Renal cortical epithelial cell (primary cell): Measurements from ENCODE around the gene FAM229B. TPM values are rescaled to one million over a fixed set of nuclear protein-coding genes. Genes with fewer than 3 reads are reported as not detected.
A peak's percentile ranks its signal among the peaks of the same experiment; 100 is the strongest.
"Not testable (repeated sequence)": the region's sequence is repeated elsewhere in the genome, so short reads cannot be mapped to it uniquely, and the experiment has no call there.

Experiments
- DNase-seq: peaks from one replicate; pipeline ENCODE4 v3.0.0-alpha.2; 2011; ENCODE audit warnings: low read depth
- total RNA-seq: library from RNA; depleted of rRNA; stranded (reverse); fragments of >200 nt; gene quantifications from 2 replicates; pipeline ENCODE4 v1.2.3, GENCODE V29; 2014

FAM229B gene
- total RNA-seq, 1 donor from 2014 or later = 24.1 TPM

DNA sequence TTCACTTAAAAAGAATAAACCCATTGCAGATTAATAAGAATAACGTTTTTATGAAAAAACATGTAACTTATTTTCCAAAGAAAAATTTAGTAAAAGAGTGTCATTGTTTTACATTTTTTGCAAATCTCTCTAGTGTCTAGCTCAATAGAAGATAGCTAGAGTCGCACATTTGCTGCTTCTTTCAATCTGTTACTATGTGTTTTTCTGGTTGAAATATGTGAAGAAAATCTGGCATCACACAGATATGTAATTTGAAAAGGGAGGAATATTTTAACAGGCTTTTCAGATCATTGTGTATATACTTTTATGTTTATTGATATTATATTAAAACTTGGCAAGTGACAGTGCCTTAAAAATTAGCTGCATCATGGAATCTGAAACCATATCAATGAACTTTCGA is 24.4 kb upstream of the FAM229B start:
- no peak for DNase-seq

DNA sequence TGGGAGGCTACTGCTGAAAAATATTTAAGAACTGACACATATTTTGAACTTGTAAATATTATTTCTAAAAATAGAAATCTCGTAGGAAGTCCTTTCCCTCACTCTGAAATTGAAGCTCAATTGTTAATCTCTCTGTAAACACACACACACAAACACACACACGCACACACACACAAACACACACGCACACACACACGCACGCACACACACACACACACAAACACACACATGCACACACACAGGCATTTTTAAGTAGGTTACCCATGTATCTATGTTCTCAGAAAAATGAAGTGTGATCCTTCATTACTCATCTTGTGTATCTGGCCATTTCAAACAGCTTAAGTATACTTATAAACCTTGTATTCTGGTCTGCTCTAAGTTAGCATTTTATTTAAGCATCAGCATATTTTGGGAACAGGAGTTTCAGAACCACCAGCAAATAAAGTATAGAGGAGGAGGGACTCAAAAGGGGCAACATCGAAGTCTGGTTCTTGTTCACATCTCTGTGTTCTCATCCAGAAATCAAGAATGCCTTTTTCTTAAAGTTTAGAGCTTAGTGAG is 21.9 kb upstream of the FAM229B start:
- DNase-seq = no peak

GRCh38 chr6:112066606-112067005 is 20.8 kb upstream of the FAM229B start:
- DNase-seq = no peak

GRCh38 chr6:112081569-112081968 is 5.8 kb upstream of the FAM229B start:
- DNase-seq = no peak

DNA sequence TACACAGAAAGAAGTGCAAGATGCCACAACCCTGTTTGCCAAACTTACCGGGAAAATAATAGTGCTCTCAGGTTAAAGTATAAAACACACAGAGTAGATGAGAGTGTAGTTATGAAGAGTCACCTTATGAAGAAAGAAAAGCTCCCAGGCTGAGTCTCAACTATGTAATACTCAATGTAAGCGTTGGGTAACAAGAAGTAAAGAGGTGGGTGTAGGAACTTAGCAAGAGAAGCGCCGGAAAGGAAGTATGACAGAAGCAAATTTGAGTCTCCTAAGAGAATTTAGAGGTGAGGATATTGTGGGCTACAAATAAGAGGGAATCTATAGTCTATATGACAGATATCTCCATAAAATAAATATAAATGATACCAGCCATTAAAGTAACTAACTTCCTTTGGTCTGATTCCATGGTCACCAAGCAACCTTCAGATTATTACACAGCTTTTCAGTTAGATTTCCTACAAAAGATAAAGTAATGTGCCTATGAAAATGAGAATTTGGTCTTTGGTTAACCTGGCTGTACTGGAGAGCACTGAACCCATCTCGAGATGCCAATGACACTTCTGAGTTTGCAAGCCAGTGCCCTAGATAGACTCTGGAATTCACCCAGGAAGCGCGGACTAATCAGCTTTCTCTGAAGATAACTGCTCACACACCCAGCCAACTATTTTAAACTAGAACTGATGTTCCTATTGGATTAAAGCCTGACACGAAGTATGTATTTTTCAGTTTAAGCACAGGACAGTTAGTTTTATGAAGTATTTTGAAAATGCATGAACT is 1.9 kb upstream of the FAM229B start:
- no peak for DNase-seq

DNA sequence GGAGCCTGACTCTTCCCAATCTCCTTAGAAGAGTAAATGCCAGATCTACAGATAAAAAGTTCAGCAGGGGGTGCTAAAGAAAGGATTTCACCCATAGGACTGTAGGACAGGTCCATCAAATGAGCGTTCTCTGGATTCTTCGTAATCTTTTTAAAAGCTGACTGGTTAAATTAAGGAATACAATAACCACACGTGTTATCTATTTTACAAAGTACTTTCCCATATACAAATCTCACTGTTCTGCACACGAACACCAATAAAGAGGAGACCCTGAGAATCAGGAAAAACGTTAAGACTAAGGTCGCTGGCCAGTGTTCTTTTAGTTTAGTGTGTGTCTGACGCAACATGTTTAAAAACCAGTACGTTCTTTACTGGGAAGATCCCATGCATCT is 651 bp upstream of the FAM229B start:
- peak; percentile 69 for DNase-seq

DNA sequence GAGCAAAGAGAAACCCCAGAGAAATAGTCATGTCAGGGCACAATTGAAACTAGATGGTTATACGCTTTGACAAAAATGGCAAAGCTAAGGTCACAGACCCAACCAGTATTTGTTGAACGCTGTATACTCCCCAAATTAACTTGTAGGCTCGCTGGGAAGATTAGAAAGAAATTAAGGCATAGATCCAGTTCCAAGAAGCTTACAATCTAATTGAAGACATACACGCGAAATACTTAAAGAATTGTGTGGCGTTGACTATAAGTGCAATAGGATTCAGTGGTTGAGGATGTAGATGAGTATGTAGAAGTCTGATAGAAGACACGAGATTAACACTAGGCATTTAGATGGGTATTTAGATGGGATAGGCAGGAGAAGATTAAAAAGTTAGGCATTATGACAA is 525 bp downstream of the FAM229B start:
- no peak for DNase-seq

DNA sequence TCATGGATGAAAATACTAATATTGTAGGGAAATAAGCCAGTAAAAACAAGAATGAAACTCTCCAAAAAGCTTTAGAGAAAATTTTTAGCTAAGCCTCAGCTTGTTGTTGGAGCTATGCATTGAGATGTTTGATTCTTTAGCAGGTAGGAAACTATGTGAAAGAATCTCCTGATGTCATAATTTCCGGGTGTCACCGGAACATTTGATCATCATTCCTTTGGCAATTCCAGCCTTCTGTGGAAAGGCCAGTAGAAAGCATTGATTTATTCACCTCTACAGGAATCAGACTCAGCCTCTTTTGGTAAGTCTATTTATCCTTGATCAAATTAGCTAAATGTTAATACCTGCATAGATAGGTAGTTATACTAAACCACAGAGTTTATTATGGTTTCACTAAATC is 9.5 kb downstream of the FAM229B start:
- DNase-seq = no peak

DNA sequence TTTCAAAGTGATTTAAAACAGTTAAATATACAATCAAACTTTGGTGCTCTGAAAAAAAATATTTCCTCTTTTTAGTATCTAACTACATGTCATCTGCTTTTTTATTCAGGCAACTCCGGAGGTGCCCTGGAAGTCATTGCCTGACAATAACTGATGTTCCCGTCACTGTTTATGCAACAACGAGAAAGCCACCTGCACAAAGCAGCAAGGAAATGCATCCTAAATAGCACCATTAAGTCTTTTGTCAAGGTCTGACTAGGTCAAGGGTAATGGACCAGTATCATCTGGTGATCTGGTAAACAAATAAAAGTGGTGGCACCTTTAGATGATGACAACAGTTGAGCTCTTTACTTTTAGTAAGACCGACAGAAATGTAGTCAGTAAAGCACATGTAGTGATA is 13.2 kb downstream of the FAM229B start:
- no peak for DNase-seq

DNA sequence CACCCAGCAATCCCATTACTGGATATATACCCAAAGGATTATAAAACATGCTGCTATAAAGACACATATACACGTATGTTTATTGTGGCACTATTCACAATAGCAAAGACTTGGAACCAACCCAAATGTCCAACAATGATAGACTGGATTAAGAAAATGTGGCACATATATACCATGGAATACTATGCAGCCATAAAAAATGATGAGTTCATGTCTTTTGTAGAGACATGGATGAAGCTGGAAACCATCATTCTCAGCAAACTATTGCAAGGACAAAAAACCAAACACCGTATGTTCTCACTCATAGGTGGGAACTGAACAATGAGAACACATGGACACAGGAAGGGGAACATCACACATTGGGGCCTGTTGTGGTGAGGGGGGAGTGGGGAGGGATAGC is 18.6 kb downstream of the FAM229B start:
- not testable (repeated sequence) for DNase-seq

DNA sequence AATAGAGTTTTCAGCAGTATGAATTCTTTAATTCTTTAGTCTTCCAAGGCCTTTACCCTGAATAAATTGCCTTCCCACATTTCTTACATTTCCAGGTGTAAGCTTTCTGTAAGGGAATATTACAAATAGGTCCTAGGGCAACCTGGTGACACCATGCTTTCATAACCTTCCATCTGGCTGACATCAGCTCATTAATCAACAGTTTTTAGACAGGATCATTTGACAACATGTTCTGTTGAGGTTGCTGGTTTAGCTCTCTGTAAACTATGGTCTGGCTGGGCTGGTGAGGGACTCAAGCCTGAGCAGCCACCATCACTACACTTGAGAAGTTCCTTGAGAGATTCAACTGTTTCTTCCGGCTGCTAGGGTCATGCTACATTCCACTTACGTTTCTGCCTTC is 19.2 kb downstream of the FAM229B start:
- DNase-seq = no peak

DNA sequence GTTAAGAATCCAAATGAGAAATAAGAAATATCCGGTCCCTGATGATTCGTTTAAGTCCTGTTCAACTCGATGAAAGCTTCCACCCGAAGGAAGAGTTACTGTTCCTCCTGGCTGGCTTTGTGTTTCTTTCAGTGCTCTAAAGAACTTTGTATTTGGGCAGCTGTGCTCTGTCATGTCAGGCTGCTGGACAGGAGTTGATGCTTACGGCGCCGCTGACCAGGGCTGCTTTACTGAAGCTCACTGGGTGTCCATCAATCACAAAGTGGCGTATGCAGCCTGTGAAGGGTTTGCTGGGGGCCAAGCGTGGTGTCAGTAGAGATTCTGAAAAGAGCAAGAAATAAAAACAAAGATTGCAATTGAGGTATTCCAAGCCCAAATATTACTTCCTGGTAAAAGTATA is 21.9 kb downstream of the FAM229B start:
- DNase-seq = no peak

- no peak for DNase-seq
Measured at GRCh38 chr6:112113431-112113830, 26.0 kb downstream of the FAM229B start.

- no peak for DNase-seq
Measured at GRCh38 chr6:112113918-112114317, 26.5 kb downstream of the FAM229B start.

DNA sequence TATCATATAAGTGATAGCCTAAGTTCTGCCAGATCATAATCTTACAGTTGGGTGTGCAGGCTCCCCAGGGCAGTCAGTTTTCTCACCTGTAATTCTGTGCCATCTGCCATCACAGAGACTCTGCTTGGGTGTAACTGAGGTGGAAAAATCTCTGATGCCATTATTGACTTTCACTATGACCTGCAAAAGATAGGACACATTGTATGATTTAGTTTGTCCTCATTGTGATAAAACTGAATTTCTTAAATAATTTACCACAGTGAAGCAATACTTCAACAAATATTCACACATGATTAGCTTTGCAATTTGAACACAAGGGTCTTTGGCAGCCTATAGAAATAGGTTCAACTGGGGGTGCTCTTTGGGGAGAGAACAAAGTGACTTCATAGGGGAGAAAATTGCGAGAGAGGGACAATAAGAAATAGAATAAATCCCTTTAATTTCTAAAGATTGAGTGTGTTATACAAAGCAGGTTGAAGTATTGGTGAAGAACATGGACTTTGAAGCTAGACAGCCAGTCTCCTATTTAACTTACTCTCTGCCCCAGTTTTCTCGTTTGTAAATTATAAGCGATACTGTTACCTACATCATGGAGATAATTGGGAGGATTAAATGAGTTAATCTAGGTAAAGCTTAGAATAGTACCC is 27.3 kb downstream of the FAM229B start:
- no peak for DNase-seq

GRCh38 chr6:112116221-112116620 is 28.8 kb downstream of the FAM229B start:
- peak; percentile 1 for DNase-seq

- DNase-seq = peak; percentile 72
Measured at GRCh38 chr6:112117554-112117953, 30.2 kb downstream of the FAM229B start.

DNA sequence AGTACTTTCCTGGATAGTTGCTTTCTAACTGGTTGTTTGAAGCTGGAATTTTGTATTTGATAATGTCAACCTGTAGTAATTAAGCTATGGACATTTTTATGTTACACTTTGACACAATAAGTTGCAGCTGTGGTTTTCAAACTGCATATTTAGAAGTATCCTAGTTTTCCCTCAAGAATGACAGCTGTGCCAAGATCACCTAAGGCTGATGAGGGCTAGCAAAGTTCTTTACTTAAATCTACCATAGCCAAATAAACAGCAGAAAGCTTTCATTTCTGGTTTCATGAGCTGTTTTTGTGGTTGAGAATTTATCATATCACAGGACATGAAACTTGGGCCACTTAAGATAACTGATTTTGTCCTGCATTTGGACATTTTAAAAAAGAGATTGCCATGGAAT is 30.6 kb downstream of the FAM229B start:
- DNase-seq = no peak

- DNase-seq = no peak
Measured at GRCh38 chr6:112122756-112123155, 35.4 kb downstream of the FAM229B start.

- DNase-seq = no peak
Measured at GRCh38 chr6:112123982-112124381, 36.6 kb downstream of the FAM229B start.

- no peak for DNase-seq
Measured at GRCh38 chr6:112128208-112128607, 40.8 kb downstream of the FAM229B start.

- no peak for DNase-seq
Measured at GRCh38 chr6:112130878-112131277, 43.5 kb downstream of the FAM229B start.

DNA sequence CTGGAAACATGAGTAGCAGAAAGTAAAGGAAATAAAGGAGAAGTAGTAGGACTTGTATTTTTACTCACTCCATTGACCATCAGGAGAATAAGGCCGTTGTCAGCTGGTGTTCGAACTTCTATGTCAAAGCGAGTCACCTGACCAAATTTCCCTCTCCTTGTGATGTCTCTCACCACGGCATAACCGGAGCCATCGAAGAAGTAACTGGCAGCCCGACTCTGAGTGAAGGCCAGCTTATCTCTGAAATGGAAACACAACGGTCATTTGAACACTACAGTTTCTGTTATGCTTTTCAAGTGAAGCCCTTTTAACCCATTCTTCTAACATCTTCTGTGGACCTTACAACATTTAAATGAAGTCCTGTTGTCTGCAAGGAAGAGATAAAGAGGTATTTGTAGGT is 51.7 kb downstream of the FAM229B start:
- DNase-seq = no peak
